HG03025 (cell line): Measurements from ENCODE around the gene PPP1R15B.
"Not testable (repeated sequence)": the region's sequence is repeated elsewhere in the genome, so short reads cannot be mapped to it uniquely, and the experiment has no call there.

Experiments used
- ATAC-seq: cut with Tn5 transposase; IDR thresholded peaks from one replicate; pipeline ENCODE4 v1.9.1; 2021; ENCODE audit warnings: mild to moderate bottlenecking, moderate library complexity; ENCODE audit not compliant: unreplicated experiment, low FRiP score

The PPP1R15B gene

GRCh38 chr1:204422061-204422705 lies 10.6 kb upstream of the PPP1R15B start:
- ATAC-seq = not testable (repeated sequence)

DNA sequence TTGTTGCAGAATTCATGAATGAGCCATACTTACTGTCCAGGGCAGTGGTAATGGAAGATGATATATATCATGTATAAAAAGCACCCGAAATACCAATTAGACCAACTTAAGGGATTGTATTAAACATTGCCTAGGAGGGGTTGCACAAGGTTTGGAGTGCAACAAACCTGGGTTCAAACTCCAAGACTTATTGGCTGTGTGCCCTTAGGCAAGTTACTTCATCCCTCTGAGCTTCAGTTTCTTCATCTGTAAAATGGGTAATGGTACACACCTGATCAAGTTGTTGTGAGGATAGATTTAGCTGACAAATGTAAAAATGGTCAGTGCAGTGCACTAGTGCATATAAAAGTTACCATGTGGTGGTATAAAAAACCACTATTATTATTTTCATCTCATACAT lies 9.8 kb upstream of the PPP1R15B start:
- ATAC-seq = no peak

- no peak for ATAC-seq
Measured at GRCh38 chr1:204420039-204421004, 8.7 kb upstream of the PPP1R15B start.

- no peak for ATAC-seq
Measured at GRCh38 chr1:204419064-204419403, 7.4 kb upstream of the PPP1R15B start.

- ATAC-seq = no peak
Measured at GRCh38 chr1:204418174-204419063, 6.8 kb upstream of the PPP1R15B start.

DNA sequence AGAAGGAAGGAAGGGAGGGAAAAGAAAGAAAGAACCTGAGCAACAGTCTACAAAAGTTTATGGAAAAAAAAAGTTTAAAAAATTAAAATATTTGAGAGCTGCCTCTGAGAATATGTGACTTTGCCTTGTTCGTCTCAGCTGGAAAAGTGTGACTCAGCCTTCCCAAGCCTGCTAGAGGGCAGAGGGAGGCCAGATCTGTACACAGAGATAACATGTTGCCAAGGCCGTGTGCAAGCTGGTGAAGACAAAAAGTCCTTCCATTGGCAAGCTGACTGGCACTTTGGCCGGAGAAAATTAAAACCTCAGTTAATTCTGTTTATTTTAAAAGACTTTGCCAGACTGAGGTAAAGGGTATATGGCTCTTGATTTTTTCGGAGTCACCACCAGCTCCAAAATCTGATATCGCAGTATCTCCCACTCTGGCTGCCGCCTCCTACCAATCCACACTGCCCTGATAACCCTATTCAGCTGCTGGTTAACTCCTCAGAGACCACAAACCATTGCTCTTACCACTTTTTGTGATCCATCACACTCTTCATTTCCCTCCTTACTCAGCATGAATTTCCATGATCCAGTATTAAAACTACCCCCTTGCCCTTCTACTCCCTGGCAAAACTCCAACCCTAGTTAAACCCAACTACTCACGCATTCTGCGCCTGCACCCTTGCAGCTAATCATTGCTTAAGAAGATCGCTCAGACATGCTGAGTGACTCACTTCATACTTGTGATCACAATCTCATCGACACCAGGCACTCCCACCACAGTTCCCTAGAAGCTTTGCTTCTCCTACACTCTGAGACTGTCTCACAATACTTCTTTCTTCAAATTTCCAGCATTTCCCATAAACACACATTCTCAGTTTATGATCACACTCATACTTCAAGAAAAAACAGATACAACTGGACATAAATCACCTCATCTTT lies 5.7 kb upstream of the PPP1R15B start:
- no peak for ATAC-seq

GRCh38 chr1:204416589-204417073 lies 5.0 kb upstream of the PPP1R15B start:
- ATAC-seq = no peak

GRCh38 chr1:204415351-204415750 lies 3.7 kb upstream of the PPP1R15B start:
- no peak for ATAC-seq

DNA sequence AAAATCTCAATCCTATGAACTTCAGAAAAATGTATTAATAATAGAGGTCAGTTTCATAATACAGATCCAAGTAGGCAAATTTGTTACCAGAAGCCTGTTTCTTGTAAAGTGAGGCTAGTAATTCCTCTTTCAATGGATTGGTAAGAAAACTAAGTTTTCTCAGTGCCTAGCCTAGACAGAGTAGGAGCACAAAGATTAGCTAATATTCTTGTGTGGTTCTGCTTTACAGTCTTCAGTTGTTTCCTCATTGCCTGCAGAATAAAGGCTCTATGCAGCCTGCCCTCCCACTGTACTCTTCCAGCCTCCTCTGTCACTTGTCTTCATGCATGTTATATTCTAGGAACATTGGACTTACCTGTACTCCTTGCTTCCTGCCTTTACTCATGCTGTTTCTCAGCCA lies 2.4 kb upstream of the PPP1R15B start:
- no peak for ATAC-seq

DNA sequence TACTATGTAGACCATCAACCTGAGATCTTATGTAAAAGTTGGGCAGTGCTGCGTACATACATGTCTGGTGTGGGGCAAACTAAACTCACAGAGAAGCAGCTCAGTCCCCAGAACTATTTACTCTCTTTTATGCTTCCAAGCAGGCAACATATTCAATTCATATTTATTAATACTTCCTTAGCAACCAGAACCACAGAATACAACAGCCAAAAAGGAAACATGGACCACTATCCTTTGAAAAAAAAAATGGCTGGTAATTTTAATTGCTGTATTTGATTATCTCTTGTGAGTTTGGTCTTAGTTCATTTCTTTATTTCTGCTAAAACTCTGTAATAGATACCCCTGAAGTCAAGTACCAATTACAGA lies 1.5 kb upstream of the PPP1R15B start:
- ATAC-seq = no peak

DNA sequence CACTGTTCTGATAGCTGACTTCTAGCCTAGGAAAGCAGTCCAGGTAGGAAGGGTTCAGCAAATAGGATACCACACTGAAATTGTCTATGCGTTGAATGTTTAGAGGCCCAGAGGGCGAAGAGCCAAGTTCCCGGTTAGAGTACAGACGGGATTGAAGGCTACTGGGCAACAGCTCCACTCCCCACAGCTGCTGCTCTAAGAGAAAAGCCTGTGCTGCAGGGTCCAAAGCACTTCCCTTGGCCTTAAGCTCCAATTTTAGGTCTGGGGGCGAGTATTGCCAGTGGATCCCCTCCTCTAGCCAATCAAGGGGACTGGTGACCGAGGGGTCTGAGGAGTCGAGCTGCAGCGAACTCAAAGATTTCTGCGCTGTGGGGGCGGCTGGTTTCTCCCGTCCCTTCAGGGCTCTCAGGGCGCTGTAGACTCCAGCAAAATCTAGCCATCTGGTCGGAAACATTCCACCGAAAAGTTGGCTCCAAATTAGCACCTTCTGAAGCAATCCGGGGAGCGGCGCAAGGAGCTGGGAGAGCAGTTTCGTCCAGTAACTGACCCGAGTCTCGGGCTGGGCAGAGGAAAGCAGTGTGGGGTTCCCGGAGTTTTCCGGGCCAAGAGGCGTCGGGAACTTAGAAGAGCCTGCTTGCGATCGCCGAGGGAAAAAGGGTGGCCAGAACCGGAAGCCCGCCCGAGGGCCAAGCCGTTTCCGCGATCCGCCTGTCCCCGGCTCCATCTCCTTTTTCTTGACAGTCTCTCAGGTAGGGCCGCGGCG lies 748 bp downstream of the PPP1R15B start:
- peak; percentile 42 for ATAC-seq

DNA sequence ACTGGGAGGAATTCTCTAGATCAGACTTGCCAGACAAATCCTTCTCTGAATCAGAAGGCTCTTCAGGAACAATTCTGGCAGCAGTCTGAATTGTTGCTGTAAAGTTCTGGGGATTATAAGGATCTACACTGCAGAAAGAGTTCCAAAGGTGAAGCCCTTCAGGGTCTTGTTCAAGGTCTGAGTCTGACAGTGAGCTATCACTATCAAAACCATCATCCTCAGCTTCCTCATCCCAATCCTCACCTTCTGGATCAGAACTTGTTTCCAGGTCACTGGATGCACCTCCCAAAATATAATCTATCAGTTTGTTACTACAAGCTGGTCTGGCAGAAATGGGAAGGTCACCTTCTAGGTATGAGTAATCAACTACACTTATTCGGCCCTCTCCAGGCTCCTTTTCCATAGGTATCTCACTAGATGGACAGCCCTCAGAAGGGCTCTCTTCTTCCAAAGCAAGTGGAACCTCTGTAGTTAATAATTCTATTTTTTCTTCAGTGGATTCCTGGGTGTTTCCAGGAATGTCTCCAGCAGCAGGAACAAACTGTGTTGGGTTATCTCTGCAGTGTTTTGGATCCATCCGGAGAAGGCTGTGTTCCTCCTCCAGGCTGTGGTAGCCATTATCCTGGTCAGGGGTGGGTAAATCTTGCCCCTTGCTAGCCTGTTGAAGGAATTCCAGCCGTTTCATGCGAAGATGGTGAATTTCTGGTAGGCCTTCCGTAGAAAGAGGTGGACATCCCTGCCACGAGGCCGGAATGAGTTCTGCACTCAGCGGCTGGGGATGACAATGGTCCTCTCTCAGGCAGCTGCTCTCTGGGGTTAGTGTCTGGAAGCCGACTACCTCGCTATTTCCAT lies 1.6 kb downstream of the PPP1R15B start:
- no peak for ATAC-seq

- no peak for ATAC-seq
Measured at GRCh38 chr1:204409123-204409522, 2.5 kb downstream of the PPP1R15B start.

- no peak for ATAC-seq
Measured at GRCh38 chr1:204408602-204409001, 3.0 kb downstream of the PPP1R15B start.

DNA sequence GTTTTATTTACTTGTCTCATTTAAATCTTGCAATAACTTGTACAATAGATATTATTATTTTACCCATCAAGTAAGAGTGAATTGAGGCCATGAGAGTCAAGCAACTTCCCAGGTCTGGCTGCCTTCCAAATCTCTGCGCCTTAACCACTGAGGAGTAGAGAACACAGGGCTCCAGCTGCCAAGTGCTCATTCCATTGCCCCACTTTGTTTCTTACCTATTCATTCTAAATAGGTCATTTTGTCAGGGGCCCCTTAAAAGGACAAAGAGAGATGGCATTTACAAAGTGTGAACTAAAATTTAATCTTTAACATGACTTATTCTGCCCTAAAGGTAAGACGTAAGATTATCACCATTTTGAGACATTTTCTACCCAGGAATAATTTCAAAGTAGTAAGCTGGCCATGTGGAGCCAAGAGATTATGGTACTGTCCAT lies 3.5 kb downstream of the PPP1R15B start:
- ATAC-seq = no peak

- ATAC-seq = no peak
Measured at GRCh38 chr1:204407295-204407971, 4.2 kb downstream of the PPP1R15B start.

GRCh38 chr1:204406621-204407020 lies 5.0 kb downstream of the PPP1R15B start:
- ATAC-seq = no peak

DNA sequence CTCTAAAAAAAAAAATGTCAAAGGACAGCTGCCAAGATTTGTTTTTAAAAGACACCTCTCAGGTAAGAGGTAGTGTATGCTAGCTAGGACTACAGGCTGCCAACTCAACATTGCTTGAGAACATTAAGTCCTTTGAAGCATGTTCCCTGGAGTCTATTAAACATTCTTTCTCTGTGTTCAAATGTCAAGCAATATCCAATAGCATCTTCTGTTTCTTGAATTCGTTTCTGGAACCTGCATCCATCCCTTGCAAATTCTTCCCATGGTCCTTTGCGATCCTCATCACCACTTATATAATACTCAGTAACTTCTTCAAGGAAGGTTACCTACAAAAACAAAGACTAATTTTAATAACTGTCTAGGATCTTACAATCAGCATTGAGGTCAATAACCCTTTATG lies 5.6 kb downstream of the PPP1R15B start:
- ATAC-seq = no peak
